Measurements from ENCODE around the gene EEF1AKMT3. TPM values are rescaled to one million over a fixed set of nuclear protein-coding genes. Genes with fewer than 3 reads are reported as not detected.

EEF1AKMT3 gene
- total RNA-seq, 1 experiment from 2014 or later = 9.3 TPM

DNA sequence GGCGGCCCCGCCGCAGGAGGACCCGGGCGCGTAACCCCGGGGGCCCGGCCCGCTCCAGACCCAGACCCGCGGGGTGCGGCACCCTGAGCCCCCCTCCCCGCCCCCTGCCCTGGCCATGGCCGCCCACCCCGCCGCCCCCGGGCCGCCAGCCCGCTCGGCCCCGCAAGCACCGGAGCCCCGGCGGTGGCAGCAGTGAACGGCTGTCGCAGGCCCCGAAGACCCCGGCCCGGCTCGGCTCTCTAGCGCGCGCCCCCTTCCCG, 17.3 kb upstream of the EEF1AKMT3 start:
- Histone ChIP-seq H3K27me3 (ENCODE audit: low read length) (no peaks in the 10 kb centered on the region), H3K79me2 (ENCODE audit: low read length) (peaks cover 25% of the 10 kb centered on the region), H3K27ac (ENCODE audit: low read length) (no peak overlapping the region), H4K20me1 (ENCODE audit: low read length) (no peaks in the 10 kb centered on the region), H3K9me2 (replicated peaks; ENCODE audit: low read length) (no peaks in the 10 kb centered on the region), H3K9ac (ENCODE audit: low read length) (no peak overlapping the region), H3K4me2 (ENCODE audit: low read length) (peak overlapping the region; percentile 92), H3K4me1 (ENCODE audit: insufficient read depth, low read length) (peaks cover 31% of the 10 kb centered on the region), H3K4me3 (ENCODE audit: low read length) (peak overlapping the region; percentile 75), H3K36me3 (ENCODE audit: low read depth, low read length) (peaks cover 10% of the 10 kb centered on the region; the same call in 1 of the 2 replicates), H3F3A (ENCODE audit: low read length, unreplicated experiment) (no peaks in the 10 kb centered on the region), H2AFZ (ENCODE audit: low read length) (no peak overlapping the region), H3K9me3 (ENCODE audit: low read length) (no peaks in the 10 kb centered on the region)
- ChIA-PET CTCF (no interaction called here), POLR2A (ENCODE audit: unreplicated experiment) (interaction anchor here (0.5 kb wide), 1 partner anchor 32 kb away, joined by 3 read pairs; no protein-coding TSS in a partner anchor)
- no TSS peak for BruUV-seq (replicated peaks)
- no peak for ATAC-seq
- no peak for DNase-seq
- intact Hi-C loops (cut with micrococcal nuclease) = no loop called here
- no peak for TF ChIP-seq EZH2 (IDR thresholded peaks at IDR 0.05; ENCODE audit: low read length, unreplicated experiment)
- no peak for TF ChIP-seq EZH2phosphoT487 (IDR thresholded peaks at IDR 0.05; ENCODE audit: borderline replicate concordance, low read length)
- TF ChIP-seq, protein P1, sequence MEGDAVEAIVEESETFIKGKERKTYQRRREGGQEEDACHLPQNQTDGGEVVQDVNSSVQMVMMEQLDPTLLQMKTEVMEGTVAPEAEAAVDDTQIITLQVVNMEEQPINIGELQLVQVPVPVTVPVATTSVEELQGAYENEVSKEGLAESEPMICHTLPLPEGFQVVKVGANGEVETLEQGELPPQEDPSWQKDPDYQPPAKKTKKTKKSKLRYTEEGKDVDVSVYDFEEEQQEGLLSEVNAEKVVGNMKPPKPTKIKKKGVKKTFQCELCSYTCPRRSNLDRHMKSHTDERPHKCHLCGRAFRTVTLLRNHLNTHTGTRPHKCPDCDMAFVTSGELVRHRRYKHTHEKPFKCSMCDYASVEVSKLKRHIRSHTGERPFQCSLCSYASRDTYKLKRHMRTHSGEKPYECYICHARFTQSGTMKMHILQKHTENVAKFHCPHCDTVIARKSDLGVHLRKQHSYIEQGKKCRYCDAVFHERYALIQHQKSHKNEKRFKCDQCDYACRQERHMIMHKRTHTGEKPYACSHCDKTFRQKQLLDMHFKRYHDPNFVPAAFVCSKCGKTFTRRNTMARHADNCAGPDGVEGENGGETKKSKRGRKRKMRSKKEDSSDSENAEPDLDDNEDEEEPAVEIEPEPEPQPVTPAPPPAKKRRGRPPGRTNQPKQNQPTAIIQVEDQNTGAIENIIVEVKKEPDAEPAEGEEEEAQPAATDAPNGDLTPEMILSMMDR (conservative IDR thresholded peaks at IDR 0.05; ENCODE audit: low read depth, low read length) = no peak

DNA sequence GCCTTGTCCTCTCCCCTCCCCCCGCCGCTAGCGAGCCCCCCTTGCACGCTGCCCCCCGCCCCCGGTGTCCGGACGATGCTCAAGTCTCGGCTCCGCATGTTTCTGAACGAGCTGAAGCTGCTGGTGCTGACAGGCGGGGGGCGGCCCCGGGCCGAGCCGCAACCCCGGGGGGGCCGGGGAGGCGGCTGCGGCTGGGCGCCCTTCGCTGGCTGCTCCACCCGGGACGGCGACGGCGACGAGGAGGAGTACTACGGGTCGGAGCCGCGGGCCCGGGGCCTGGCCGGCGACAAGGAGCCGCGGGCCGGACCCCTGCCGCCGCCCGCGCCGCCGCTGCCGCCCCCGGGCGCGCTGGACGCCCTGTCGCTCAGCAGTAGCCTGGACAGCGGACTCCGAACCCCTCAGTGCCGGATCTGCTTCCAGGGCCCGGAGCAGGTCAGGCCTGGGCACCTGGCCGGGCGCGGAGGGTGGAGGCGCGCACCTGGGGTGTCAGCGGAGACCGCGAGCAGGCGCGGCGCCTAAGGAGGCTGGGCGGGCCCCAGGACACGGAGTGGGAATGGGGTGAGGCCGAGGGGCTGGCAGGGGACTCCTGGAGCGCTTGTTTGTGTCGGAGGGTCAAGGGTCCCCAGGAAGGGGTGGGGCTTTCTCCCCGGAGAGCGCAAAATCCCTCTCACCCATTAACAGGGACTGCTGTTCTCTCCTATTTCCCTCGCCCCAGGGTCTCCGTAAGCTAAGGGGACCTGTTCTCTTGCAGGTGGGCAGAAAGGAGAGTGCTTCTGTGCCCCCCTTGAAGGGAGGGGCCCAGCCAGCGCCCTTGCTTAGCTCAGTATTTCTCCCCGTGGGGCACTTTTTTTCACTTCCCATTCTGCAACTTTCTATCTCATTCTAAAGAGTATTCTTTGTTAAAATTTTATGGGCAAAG, 16.7 kb upstream of the EEF1AKMT3 start:
- Histone ChIP-seq H4K20me1 (ENCODE audit: low read length) (no peaks in the 10 kb centered on the region), H3K79me2 (ENCODE audit: low read length) (peaks cover 19% of the 10 kb centered on the region), H3K27me3 (ENCODE audit: low read length) (no peaks in the 10 kb centered on the region), H3K9me3 (ENCODE audit: low read length) (no peaks in the 10 kb centered on the region), H2AFZ (ENCODE audit: low read length) (peak overlapping the region; percentile 78), H3K4me2 (ENCODE audit: low read length) (peak overlapping the region; percentile 92), H3F3A (ENCODE audit: low read length, unreplicated experiment) (no peaks in the 10 kb centered on the region), H3K36me3 (ENCODE audit: low read depth, low read length) (peaks cover 4% of the 10 kb centered on the region; the same call in 1 of the 2 replicates), H3K27ac (ENCODE audit: low read length) (no peak overlapping the region), H3K4me1 (ENCODE audit: insufficient read depth, low read length) (peaks cover 31% of the 10 kb centered on the region), H3K4me3 (ENCODE audit: low read length) (peak overlapping the region; percentile 75), H3K9ac (ENCODE audit: low read length) (peak overlapping the region; percentile 42), H3K9me2 (replicated peaks; ENCODE audit: low read length) (no peaks in the 10 kb centered on the region)
- peak; percentile 7 for ATAC-seq
- ChIA-PET CTCF (no interaction called here), POLR2A (ENCODE audit: unreplicated experiment) (no interaction called here)
- TF ChIP-seq, protein P1 (conservative IDR thresholded peaks at IDR 0.05; ENCODE audit: low read depth, low read length) = no peak
- TF ChIP-seq EZH2 (IDR thresholded peaks at IDR 0.05; ENCODE audit: low read length, unreplicated experiment) (no peak), EZH2phosphoT487 (IDR thresholded peaks at IDR 0.05; ENCODE audit: borderline replicate concordance, low read length) (no peak)
- no TSS peak for BruUV-seq (replicated peaks)
- peak; percentile 22 for DNase-seq
- intact Hi-C loops (cut with micrococcal nuclease) = no loop called here
